Colonic mucosa (tissue), 4 donors: Measurements from ENCODE around the gene SH2D7. TPM values are rescaled to one million over a fixed set of nuclear protein-coding genes. Genes with fewer than 3 reads are reported as not detected.

Experiments used
- DNase-seq: peaks from one replicate; pipeline ENCODE4 v3.0.0-alpha.2; 2020
- H3K27ac ChIP-seq: fragments of 200-600 bp; one replicate; pipeline ENCODE4 v1.8.0; 2021
- H3K27me3 ChIP-seq: fragments of 200-600 bp; one replicate; pipeline ENCODE4 v1.8.0; 2021
- H3K36me3 ChIP-seq: fragments of 200-600 bp; one replicate; pipeline ENCODE4 v1.8.0; 2021
- H3K4me1 ChIP-seq: fragments of 200-600 bp; one replicate; pipeline ENCODE4 v1.8.0; 2021; ENCODE audit warnings: mild to moderate bottlenecking
- H3K4me3 ChIP-seq: fragments of 200-600 bp; one replicate; pipeline ENCODE4 v1.8.0; 2021
- H3K9ac ChIP-seq, 2 donors: one replicate each; pipeline ENCODE4 v1.7.0; 2013; ENCODE audit warnings: control low read depth in 2 of 2, low read depth in 2 of 2, low read length in 2 of 2
- H3K9me3 ChIP-seq: fragments of 200-600 bp; one replicate; pipeline ENCODE4 v1.8.0; 2021
- intact Hi-C: fragments of 100-400 bp; cut with DNase I; formaldehyde crosslinking; loops from one replicate; pipeline ENCODE4 v1.14.1; 2022
- total RNA-seq, 2 donors: library from RNA; stranded (reverse); fragmentation: NEBNext Ultra II Directional in 1 of 2; extraction: Animal tissue kit (Norgen Biotek cat#: 25700) in 1 of 2; gene quantifications; one replicate each; pipeline ENCODE4 v1.2.1, GENCODE V29; 2021
- TF ChIP-seq, protein P1 (sequence below): fragments of 200-600 bp; IDR thresholded peaks from one replicate; pipeline ENCODE4 v1.8.0; 2022; ENCODE audit warnings: antibody characterized with exemption, mild to moderate bottlenecking
- donor health status: healthy.
- donor health status: DM: no; HTN: no; CAD: no.
- donor health status: DM: no; HTN: no; CAD: no.

The SH2D7 gene
- total RNA-seq, 2 donors from 2014 or later: 0.58 to 1.6 TPM

DNA sequence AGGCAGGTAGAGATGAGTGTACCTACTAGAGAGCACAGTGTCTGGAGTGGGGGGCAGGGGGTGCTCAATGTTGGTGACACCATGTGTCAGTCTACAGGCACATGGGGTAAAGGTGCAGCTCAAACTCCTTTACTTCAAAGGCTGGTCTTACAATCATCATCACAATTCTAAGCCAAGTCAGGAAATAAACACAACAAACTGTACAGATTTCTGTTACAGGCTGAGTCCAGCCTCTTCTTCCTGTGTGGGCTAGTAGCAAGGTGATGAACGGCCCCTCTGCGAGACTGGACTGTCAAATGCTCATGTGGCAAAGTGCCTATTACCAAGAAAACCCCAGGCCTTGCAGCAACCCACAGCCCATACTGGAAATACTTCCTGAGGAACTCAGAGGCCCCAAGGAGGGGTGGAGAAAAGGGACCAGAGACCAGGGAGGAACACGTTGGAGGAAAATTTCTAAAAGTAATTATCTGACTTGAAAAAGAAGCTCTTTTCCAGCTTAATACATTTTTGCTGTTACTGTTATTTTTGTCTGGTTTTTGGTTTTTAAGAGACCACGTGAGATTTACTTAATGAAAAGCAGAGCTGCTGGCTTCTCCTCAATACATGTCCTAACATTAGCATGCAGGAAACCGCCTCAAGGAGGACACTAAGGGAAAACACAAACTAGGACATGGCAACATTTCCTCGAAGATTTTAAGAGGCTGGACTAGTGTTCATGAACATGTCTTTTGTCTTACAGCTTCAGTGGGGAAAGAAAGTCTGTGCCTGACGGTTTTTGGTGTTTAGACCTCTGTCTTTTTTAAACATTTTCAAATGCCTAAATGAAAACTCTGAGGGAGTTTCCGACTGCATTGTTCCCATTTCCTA, 44.4 kb upstream of the SH2D7 start:
- Histone ChIP-seq H3K9ac (peak overlapping the region in 1 of 2 donors; percentile 48), H3K9me3 (no peaks in the 10 kb centered on the region), H3K36me3 (no peaks in the 10 kb centered on the region), H3K4me3 (no peak overlapping the region), H3K27me3 (no peaks in the 10 kb centered on the region), H3K27ac (peak overlapping the region; percentile 54), H3K4me1 (peaks cover 28% of the 10 kb centered on the region)
- TF ChIP-seq, protein P1, sequence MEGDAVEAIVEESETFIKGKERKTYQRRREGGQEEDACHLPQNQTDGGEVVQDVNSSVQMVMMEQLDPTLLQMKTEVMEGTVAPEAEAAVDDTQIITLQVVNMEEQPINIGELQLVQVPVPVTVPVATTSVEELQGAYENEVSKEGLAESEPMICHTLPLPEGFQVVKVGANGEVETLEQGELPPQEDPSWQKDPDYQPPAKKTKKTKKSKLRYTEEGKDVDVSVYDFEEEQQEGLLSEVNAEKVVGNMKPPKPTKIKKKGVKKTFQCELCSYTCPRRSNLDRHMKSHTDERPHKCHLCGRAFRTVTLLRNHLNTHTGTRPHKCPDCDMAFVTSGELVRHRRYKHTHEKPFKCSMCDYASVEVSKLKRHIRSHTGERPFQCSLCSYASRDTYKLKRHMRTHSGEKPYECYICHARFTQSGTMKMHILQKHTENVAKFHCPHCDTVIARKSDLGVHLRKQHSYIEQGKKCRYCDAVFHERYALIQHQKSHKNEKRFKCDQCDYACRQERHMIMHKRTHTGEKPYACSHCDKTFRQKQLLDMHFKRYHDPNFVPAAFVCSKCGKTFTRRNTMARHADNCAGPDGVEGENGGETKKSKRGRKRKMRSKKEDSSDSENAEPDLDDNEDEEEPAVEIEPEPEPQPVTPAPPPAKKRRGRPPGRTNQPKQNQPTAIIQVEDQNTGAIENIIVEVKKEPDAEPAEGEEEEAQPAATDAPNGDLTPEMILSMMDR: no peak
- no peak for DNase-seq
- intact Hi-C loops: loop anchor here (10.0 kb wide), 1 partner anchor 57 kb away; no protein-coding TSS in a partner anchor

DNA sequence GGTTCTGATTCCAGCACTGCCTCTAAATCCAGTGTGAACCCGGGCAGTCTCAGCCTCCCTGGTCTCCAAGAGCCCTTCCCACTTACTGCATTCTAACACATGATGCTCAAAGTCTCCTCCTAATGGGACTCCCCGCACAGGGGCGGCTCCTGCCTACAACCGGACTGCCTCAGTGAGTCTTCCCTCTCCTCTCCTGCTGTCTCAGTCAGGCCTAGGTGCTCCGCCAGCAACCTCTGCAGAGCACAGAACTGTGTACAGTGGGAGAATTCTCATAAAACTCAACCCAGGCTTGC, 43.8 kb upstream of the SH2D7 start:
- H3K27me3 ChIP-seq: no peaks in the 10 kb centered on the region
- H3K36me3 ChIP-seq: no peaks in the 10 kb centered on the region
- peaks cover 28% of the 10 kb centered on the region for H3K4me1 ChIP-seq
- H3K4me3 ChIP-seq: no peak overlapping the region
- intact Hi-C loops: loop anchor here (10.0 kb wide), 1 partner anchor 56 kb away; no protein-coding TSS in a partner anchor
- H3K9me3 ChIP-seq: no peaks in the 10 kb centered on the region
- peak overlapping the region; percentile 54 for H3K27ac ChIP-seq
- no peak for DNase-seq
- H3K9ac ChIP-seq: peak overlapping the region in 1 of 2 donors; percentile 23
- TF ChIP-seq, protein P1: no peak

DNA sequence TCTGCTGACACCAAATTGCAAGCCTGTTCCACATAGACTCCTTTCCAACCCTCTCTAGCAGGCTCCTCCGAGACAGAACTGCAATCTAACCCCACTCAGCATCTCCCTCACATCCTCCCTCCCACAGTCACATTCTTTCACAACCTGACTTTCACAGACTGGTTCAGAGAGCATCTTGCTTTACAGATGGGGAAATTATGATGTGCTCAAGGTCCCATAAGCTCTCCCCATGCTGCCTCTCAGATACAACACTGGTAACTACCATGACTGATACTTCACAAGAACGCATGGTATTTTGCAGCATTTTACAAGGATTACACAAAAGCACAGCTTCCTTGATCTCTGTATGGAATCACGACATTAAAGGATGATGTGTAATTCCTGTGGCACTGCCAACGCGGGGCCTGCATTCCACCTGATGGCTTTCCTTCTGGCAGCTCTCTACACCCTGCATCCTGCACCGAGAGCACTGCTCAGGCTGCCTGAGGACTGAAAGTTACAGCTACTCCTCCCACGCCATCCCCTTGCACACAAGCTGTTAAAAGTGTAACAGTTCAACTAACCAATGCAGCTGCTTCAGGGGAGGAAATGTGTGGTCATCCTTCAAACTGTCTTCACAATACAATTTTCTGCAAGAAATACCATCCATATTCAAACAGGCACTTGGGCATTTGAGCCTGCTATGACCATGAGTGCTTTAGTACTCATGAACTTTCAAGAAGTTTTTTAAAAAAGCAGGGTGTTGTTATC, 42.5 kb upstream of the SH2D7 start:
- H3K4me3 ChIP-seq: no peak overlapping the region
- intact Hi-C loops: loop anchor here (10.0 kb wide), 1 partner anchor 55 kb away; no protein-coding TSS in a partner anchor
- H3K9me3 ChIP-seq: no peaks in the 10 kb centered on the region
- no peaks in the 10 kb centered on the region for H3K36me3 ChIP-seq
- peak overlapping the region in 1 of 2 donors; percentile 38 for H3K9ac ChIP-seq
- DNase-seq: no peak
- TF ChIP-seq, protein P1: no peak
- H3K27me3 ChIP-seq: no peaks in the 10 kb centered on the region
- peaks cover 28% of the 10 kb centered on the region for H3K4me1 ChIP-seq
- H3K27ac ChIP-seq: peak overlapping the region; percentile 61

DNA sequence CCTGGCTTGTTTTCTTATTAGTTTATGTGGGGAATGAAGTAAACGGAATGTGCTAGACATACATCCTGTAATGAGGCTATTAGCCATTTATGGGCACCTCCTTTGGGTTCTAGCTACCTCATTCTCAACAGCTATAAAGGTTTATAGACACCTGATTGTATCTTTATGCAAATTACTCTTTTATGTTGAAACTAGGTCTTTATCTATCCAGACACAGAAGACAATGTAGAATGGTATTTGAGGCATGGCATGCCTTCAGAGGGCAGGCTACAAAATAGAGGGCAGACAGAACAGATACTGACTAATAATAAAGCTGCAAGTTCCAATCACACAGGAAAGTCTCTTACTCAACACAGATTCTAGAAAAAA, 41.9 kb upstream of the SH2D7 start:
- H3K9ac ChIP-seq: peak overlapping the region in 1 of 2 donors; percentile 70
- H3K27ac ChIP-seq: peak overlapping the region; percentile 61
- H3K9me3 ChIP-seq: no peaks in the 10 kb centered on the region
- no peaks in the 10 kb centered on the region for H3K27me3 ChIP-seq
- intact Hi-C loops: no loop called here
- no peak for DNase-seq
- H3K4me1 ChIP-seq: peaks cover 28% of the 10 kb centered on the region
- no peaks in the 10 kb centered on the region for H3K36me3 ChIP-seq
- TF ChIP-seq, protein P1: no peak
- no peak overlapping the region for H3K4me3 ChIP-seq

DNA sequence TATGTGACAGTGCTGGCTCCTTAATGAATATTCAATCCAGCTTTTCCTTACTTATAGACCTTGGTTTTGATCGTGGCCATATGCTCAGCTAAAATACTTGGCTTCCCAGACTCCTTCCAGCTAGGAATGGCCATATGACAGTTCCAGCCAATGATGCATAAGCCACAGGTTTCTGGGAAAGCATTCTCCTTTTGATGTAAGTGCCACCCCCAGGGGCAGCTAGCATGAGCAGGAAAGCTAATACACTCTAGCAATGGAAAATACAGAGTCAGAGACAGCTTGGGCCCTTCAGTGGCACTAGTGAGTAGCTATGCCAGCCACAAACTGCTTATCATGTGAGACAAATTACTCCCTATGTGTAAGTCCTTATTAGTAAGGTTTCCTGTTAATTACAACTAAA, 41.5 kb upstream of the SH2D7 start:
- Histone ChIP-seq H3K4me3 (no peak overlapping the region), H3K9ac (peak overlapping the region; percentile 28 to 70), H3K27ac (peak overlapping the region; percentile 61), H3K27me3 (no peaks in the 10 kb centered on the region), H3K4me1 (peaks cover 28% of the 10 kb centered on the region), H3K36me3 (no peaks in the 10 kb centered on the region), H3K9me3 (no peaks in the 10 kb centered on the region)
- intact Hi-C loops: no loop called here
- TF ChIP-seq, protein P1: no peak
- no peak for DNase-seq
